ENCODE measurements around the gene THOC6. TPM values are rescaled to one million over a fixed set of nuclear protein-coding genes. Genes with fewer than 3 reads are reported as not detected.
"Not testable (repeated sequence)": the region's sequence is repeated elsewhere in the genome, so short reads cannot be mapped to it uniquely, and the experiment has no call there.

THOC6 gene
- polyA plus RNA-seq, 1 experiment: 20.5 TPM

DNA sequence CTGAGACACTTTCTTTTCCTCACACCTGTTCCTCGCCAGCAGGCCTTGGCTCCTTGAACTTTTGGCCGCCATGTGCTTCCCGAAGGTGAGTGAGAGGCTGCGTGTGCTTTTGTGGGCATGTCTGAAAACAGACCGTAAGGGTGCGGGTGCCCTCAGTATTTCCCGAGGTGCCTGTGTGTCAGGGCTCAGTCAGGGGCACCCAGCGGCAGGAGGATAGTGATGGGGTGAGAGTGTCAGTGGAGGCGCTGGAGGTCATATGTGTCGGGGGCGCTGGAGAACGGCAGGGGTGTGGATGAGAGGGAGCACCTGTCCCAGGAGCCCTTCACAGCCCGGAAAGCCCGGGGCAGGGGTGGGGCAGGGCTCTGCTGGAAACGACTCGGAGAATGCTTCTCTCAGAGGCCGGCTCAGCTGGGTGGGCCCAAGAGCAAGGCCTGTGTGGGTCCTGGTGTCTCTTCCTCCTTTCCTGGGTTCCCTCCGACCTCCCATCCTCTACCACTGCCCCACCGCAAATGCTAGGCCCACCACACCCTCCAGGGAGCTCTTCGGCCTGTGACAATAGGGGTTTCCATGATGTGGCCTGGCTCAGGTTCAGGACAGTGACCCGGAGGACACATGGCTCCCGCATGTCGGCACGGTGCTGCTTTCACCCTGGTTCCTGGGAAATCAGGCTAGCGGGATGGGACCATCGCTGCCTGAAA is 42.1 kb downstream of the THOC6 start:
- Histone ChIP-seq H3K36me3 (ENCODE audit: control insufficient read depth, insufficient read depth, low read length) (no peaks in the 10 kb centered on the region), H3K27me3 (ENCODE audit: control insufficient read depth, insufficient read depth, low read length) (no peaks in the 10 kb centered on the region), H3K4me3 (ENCODE audit: low read depth, low read length) (no peak overlapping the region)
- DNase-seq (ENCODE audit: low read depth): no peak
- ChIA-PET CTCF (interaction anchor here (0.7 kb wide), 1 partner anchor 27 kb away, joined by 3 read pairs; no protein-coding TSS in a partner anchor), POLR2A (no interaction called here)
- TF ChIP-seq, protein P1, sequence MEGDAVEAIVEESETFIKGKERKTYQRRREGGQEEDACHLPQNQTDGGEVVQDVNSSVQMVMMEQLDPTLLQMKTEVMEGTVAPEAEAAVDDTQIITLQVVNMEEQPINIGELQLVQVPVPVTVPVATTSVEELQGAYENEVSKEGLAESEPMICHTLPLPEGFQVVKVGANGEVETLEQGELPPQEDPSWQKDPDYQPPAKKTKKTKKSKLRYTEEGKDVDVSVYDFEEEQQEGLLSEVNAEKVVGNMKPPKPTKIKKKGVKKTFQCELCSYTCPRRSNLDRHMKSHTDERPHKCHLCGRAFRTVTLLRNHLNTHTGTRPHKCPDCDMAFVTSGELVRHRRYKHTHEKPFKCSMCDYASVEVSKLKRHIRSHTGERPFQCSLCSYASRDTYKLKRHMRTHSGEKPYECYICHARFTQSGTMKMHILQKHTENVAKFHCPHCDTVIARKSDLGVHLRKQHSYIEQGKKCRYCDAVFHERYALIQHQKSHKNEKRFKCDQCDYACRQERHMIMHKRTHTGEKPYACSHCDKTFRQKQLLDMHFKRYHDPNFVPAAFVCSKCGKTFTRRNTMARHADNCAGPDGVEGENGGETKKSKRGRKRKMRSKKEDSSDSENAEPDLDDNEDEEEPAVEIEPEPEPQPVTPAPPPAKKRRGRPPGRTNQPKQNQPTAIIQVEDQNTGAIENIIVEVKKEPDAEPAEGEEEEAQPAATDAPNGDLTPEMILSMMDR (IDR thresholded peaks at IDR 0.05; ENCODE audit: insufficient read depth, low read depth, low read length): no peak

DNA sequence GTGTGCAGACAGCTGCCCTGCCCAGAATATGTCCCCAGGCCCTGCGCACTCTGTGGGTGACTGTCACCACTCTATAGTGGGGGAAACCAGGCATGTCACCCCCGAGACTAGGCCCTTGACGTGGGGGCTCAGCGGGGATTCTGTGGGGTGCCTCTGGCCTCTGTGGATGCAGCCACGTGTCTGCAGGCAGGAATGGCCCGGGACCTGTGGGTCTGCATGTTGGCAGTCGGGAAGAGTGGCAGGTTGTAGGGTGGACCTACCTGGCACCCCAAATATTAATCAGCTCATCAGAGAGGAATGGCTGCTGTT is 42.6 kb downstream of the THOC6 start:
- Histone ChIP-seq H3K36me3 (ENCODE audit: control insufficient read depth, insufficient read depth, low read length) (no peaks in the 10 kb centered on the region), H3K27me3 (ENCODE audit: control insufficient read depth, insufficient read depth, low read length) (no peaks in the 10 kb centered on the region), H3K4me3 (ENCODE audit: low read depth, low read length) (no peak overlapping the region)
- CTCF ChIA-PET: interaction anchor here (0.7 kb wide), 1 partner anchor 26 kb away, joined by 3 read pairs; no protein-coding TSS in a partner anchor
- DNase-seq (ENCODE audit: low read depth): no peak
- POLR2A ChIA-PET: no interaction called here
- TF ChIP-seq, protein P1 (IDR thresholded peaks at IDR 0.05; ENCODE audit: insufficient read depth, low read depth, low read length): no peak

GRCh38 chr16:3068487-3068886 is 44.7 kb downstream of the THOC6 start:
- TF ChIP-seq, protein P1 (IDR thresholded peaks at IDR 0.05; ENCODE audit: insufficient read depth, low read depth, low read length): no peak
- H3K36me3 ChIP-seq (ENCODE audit: control insufficient read depth, insufficient read depth, low read length): no peaks in the 10 kb centered on the region
- ChIA-PET POLR2A (no interaction called here), CTCF (no interaction called here)
- no peak overlapping the region for H3K4me3 ChIP-seq (ENCODE audit: low read depth, low read length)
- DNase-seq (ENCODE audit: low read depth): no peak
- no peaks in the 10 kb centered on the region for H3K27me3 ChIP-seq (ENCODE audit: control insufficient read depth, insufficient read depth, low read length)

- H3K4me3 ChIP-seq (ENCODE audit: low read depth, low read length); H3K27me3 ChIP-seq (ENCODE audit: control insufficient read depth, insufficient read depth, low read length); DNase-seq (ENCODE audit: low read depth); CTCF ChIA-PET; H3K36me3 ChIP-seq (ENCODE audit: control insufficient read depth, insufficient read depth, low read length); POLR2A ChIA-PET: not testable (repeated sequence)
These were observed 45.3 kb downstream of the THOC6 start for GRCh38 chr16:3069146-3069545.

GRCh38 chr16:3070608-3071111 is 46.8 kb downstream of the THOC6 start:
- H3K27me3 ChIP-seq (ENCODE audit: control insufficient read depth, insufficient read depth, low read length): peaks cover 4% of the 10 kb centered on the region
- TF ChIP-seq, protein P1 (IDR thresholded peaks at IDR 0.05; ENCODE audit: insufficient read depth, low read depth, low read length): no peak
- no peaks in the 10 kb centered on the region for H3K36me3 ChIP-seq (ENCODE audit: control insufficient read depth, insufficient read depth, low read length)
- ChIA-PET POLR2A (no interaction called here), CTCF (interaction anchor here (1.5 to 1.6 kb wide), 2 partner anchors 10 to 59 kb away, joined by 4 to 5 read pairs; no protein-coding TSS in a partner anchor)
- no peak for DNase-seq (ENCODE audit: low read depth)
- no peak overlapping the region for H3K4me3 ChIP-seq (ENCODE audit: low read depth, low read length)

GRCh38 chr16:3071655-3072054 is 47.8 kb downstream of the THOC6 start:
- Histone ChIP-seq H3K36me3 (ENCODE audit: control insufficient read depth, insufficient read depth, low read length) (no peaks in the 10 kb centered on the region), H3K4me3 (ENCODE audit: low read depth, low read length) (no peak overlapping the region), H3K27me3 (ENCODE audit: control insufficient read depth, insufficient read depth, low read length) (peaks cover 7% of the 10 kb centered on the region)
- DNase-seq (ENCODE audit: low read depth): no peak
- TF ChIP-seq, protein P1 (IDR thresholded peaks at IDR 0.05; ENCODE audit: insufficient read depth, low read depth, low read length): no peak
- POLR2A ChIA-PET: no interaction called here
- CTCF ChIA-PET: interaction anchor here (1.5 to 1.6 kb wide), 2 partner anchors 9 to 58 kb away, joined by 4 to 5 read pairs; no protein-coding TSS in a partner anchor

DNA sequence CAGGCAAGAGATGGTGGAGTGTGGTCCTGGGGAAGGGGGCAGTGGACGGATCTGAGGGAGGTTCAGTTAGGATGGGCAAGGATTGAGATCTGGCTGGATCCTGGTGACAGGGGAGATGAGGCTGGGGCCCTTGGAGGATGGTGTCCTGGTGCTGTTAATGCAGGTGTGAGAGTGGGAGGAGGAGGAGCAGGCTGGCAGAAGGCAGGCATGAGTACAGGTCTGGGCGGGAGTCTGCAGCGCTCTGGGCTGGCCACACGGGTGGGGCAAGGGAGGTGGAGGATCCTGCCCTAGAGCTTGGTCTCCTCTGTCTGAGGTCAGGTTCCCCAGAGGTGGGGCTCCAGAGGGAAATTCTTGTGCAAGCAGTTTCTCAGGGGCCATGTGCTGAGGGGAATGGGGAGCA is 48.3 kb downstream of the THOC6 start:
- H3K27me3 ChIP-seq (ENCODE audit: control insufficient read depth, insufficient read depth, low read length); H3K36me3 ChIP-seq (ENCODE audit: control insufficient read depth, insufficient read depth, low read length); POLR2A ChIA-PET; DNase-seq (ENCODE audit: low read depth); CTCF ChIA-PET; H3K4me3 ChIP-seq (ENCODE audit: low read depth, low read length): not testable (repeated sequence)

- H3K4me3 ChIP-seq (ENCODE audit: low read depth, low read length); POLR2A ChIA-PET; DNase-seq (ENCODE audit: low read depth); H3K27me3 ChIP-seq (ENCODE audit: control insufficient read depth, insufficient read depth, low read length); CTCF ChIA-PET; H3K36me3 ChIP-seq (ENCODE audit: control insufficient read depth, insufficient read depth, low read length): not testable (repeated sequence)
These were observed 48.9 kb downstream of the THOC6 start for GRCh38 chr16:3072576-3073263.

All from BJ (cell line).